GM18909 (cell line): Measurements from ENCODE around the gene SLC45A2.
"Not testable (repeated sequence)": the region's sequence is repeated elsewhere in the genome, so short reads cannot be mapped to it uniquely, and the experiment has no call there.

Experiments
- ATAC-seq: cut with Tn5 transposase; IDR thresholded peaks from one replicate; pipeline ENCODE4 v1.9.1; 2021; ENCODE audit warnings: mild to moderate bottlenecking; ENCODE audit not compliant: unreplicated experiment, poor library complexity

SLC45A2 gene

GRCh38 chr5:33969572-33970452, 14.7 kb downstream of the SLC45A2 start:
- peak; percentile 79 for ATAC-seq

- ATAC-seq, result no peak
These were observed 16.1 kb downstream of the SLC45A2 start for GRCh38 chr5:33968211-33969005.

GRCh38 chr5:33966805-33967204, 17.7 kb downstream of the SLC45A2 start:
- ATAC-seq, result no peak

GRCh38 chr5:33964132-33964700, 20.3 kb downstream of the SLC45A2 start:
- ATAC-seq, result peak; percentile 52

- ATAC-seq, result no peak
These were observed 26.3 kb downstream of the SLC45A2 start for GRCh38 chr5:33958176-33958575.

GRCh38 chr5:33957577-33958150, 26.8 kb downstream of the SLC45A2 start:
- ATAC-seq, result no peak

- not testable (repeated sequence) for ATAC-seq
These were observed 32.3 kb downstream of the SLC45A2 start for GRCh38 chr5:33952175-33952574.

- no peak for ATAC-seq
These were observed 39.9 kb downstream of the SLC45A2 start for GRCh38 chr5:33944543-33945132.

- ATAC-seq, result no peak
These were observed 43.4 kb downstream of the SLC45A2 start for GRCh38 chr5:33941090-33941489.

GRCh38 chr5:33939556-33940262, 44.8 kb downstream of the SLC45A2 start:
- ATAC-seq, result no peak

GRCh38 chr5:33938881-33939280, 45.6 kb downstream of the SLC45A2 start:
- no peak for ATAC-seq

- no peak for ATAC-seq
These were observed 46.0 kb downstream of the SLC45A2 start for GRCh38 chr5:33938507-33938796.

GRCh38 chr5:33937707-33938506, 46.6 kb downstream of the SLC45A2 start:
- no peak for ATAC-seq

GRCh38 chr5:33937017-33937706, 47.3 kb downstream of the SLC45A2 start:
- no peak for ATAC-seq

- ATAC-seq, result no peak
These were observed 48.0 kb downstream of the SLC45A2 start, which contains the start of gene RXFP3 for GRCh38 chr5:33936381-33937016. RXFP3 (plus strand) TSS chr5:33936386; CDS start chr5:33936741, 355 bp downstream.

- peak; percentile 47 for ATAC-seq
These were observed 48.5 kb downstream of the SLC45A2 start for GRCh38 chr5:33936004-33936380.

GRCh38 chr5:33934176-33934575, 50.3 kb downstream of the SLC45A2 start:
- peak; percentile 33 for ATAC-seq

- ATAC-seq, result peak; percentile 83
These were observed 50.7 kb downstream of the SLC45A2 start for GRCh38 chr5:33933723-33934169.
